GM23338 (cell line): Measurements from ENCODE around the gene AGXT2. TPM values are rescaled to one million over a fixed set of nuclear protein-coding genes. Genes with fewer than 3 reads are reported as not detected.

ENCODE experiments used
- ATAC-seq: fragments of 200-7000 bp; cut with Tn5 transposase; 3 replicates; pipeline ENCODE4 v1.9.1; 2020
- DNase-seq: peaks from one replicate; pipeline ENCODE4 v3.0.0-alpha.2; 2015; ENCODE audit warnings: low spot score
- H2AFZ ChIP-seq: fragments of 200-600 bp; sonication (generic); 2 replicates; pipeline ENCODE4 v1.8.0; 2016; ENCODE audit warnings: antibody characterized with exemption, mild to moderate bottlenecking, moderate library complexity
- H3F3A ChIP-seq: fragments of 200-600 bp; sonication (generic); replicated peaks from 2 replicates; pipeline ENCODE4 v1.8.0; 2017; ENCODE audit warnings: antibody characterized with exemption, mixed run types, low read depth
- H3K27ac ChIP-seq: fragments of 200-600 bp; sonication (generic); 2 replicates; pipeline ENCODE4 v1.6.1; 2016; ENCODE audit warnings: low read depth
- H3K27me3 ChIP-seq: fragments of 200-600 bp; sonication (generic); 2 replicates; pipeline ENCODE4 v1.8.0; 2016; ENCODE audit warnings: mild to moderate bottlenecking, mixed run types, moderate library complexity; ENCODE audit not compliant: insufficient read depth
- H3K36me3 ChIP-seq: fragments of 200-600 bp; sonication (generic); 2 replicates; pipeline ENCODE4 v1.8.0; 2016; ENCODE audit warnings: mild to moderate bottlenecking; ENCODE audit not compliant: insufficient read depth
- H3K4me1 ChIP-seq: fragments of 200-600 bp; sonication (generic); 2 replicates; pipeline ENCODE4 v1.8.0; 2016; ENCODE audit warnings: mild to moderate bottlenecking, moderate library complexity; ENCODE audit not compliant: insufficient read depth
- H3K4me2 ChIP-seq: fragments of 200-600 bp; sonication (generic); 2 replicates; pipeline ENCODE4 v1.7.1; 2017; ENCODE audit warnings: mixed run types
- H3K4me3 ChIP-seq: fragments of 200-600 bp; sonication (generic); 2 replicates; pipeline ENCODE4 v1.6.1; 2016; ENCODE audit warnings: mixed run types
- H3K79me2 ChIP-seq: fragments of 200-600 bp; sonication (generic); replicated peaks from 2 replicates; pipeline ENCODE4 v1.8.0; 2017; ENCODE audit warnings: mild to moderate bottlenecking; ENCODE audit not compliant: insufficient read depth
- H3K9me2 ChIP-seq: fragments of 200-600 bp; sonication (generic); 2 replicates; pipeline ENCODE4 v1.8.0; 2017; ENCODE audit not compliant: insufficient read depth
- H4K20me1 ChIP-seq: fragments of 200-600 bp; sonication (generic); replicated peaks from 2 replicates; pipeline ENCODE4 v1.8.0; 2017; ENCODE audit warnings: mild to moderate bottlenecking; ENCODE audit not compliant: insufficient read depth
- H3K27ac Mint-ChIP-seq: 2 replicates; pipeline ENCODE4 v1.8.0; 2020; ENCODE audit warnings: inconsistent platforms, mild to moderate bottlenecking, moderate library complexity, mixed read lengths
- H3K27me3 Mint-ChIP-seq: 3 replicates; pipeline ENCODE4 v1.8.0; 2022; ENCODE audit warnings: low read depth, mild to moderate bottlenecking, moderate library complexity, mixed read lengths, inconsistent platforms; ENCODE audit not compliant: insufficient read depth, poor library complexity
- H3K36me3 Mint-ChIP-seq: 3 replicates; pipeline ENCODE4 v1.8.0; 2021; ENCODE audit warnings: low read depth, mild to moderate bottlenecking, inconsistent platforms, moderate library complexity, mixed read lengths
- H3K4me1 Mint-ChIP-seq: 3 replicates; pipeline ENCODE4 v1.8.0; 2020; ENCODE audit warnings: mild to moderate bottlenecking, inconsistent platforms, mixed read lengths
- H3K4me3 Mint-ChIP-seq: 3 replicates; pipeline ENCODE4 v1.8.0; 2021; ENCODE audit warnings: moderate library complexity, mild to moderate bottlenecking, inconsistent platforms, mixed read lengths
- H3K9me3 Mint-ChIP-seq: 3 replicates; pipeline ENCODE4 v1.8.0; 2020; ENCODE audit warnings: moderate library complexity, mild to moderate bottlenecking, inconsistent platforms, mixed read lengths
- CREB1 ChIP-seq: fragments of 250-450 bp; sonication (Bioruptor Pico); IDR thresholded peaks from 2 replicates; pipeline ENCODE4 v1.5.0; 2020; ENCODE audit warnings: low read depth, mild to moderate bottlenecking, moderate library complexity
- NANOG ChIP-seq: IDR thresholded peaks from 2 replicates; pipeline ENCODE4 v1.6.1; 2016; ENCODE audit warnings: antibody characterized with exemption, borderline replicate concordance
- POLR2AphosphoS5 ChIP-seq: IDR thresholded peaks from 2 replicates; pipeline ENCODE4 v1.6.1; 2016; ENCODE audit warnings: antibody characterized with exemption, low read depth
- REST ChIP-seq: IDR thresholded peaks from one replicate; pipeline ENCODE4 v1.6.1; 2018; ENCODE audit warnings: antibody characterized with exemption; ENCODE audit not compliant: unreplicated experiment
- ZNF462 ChIP-seq: fragments of 250-450 bp; sonication (Bioruptor Pico); IDR thresholded peaks from 2 replicates; pipeline ENCODE4 v1.5.0; 2020; ENCODE audit warnings: mild to moderate bottlenecking, moderate library complexity
- polyA plus RNA-seq: library from polyadenylated mRNA; unstranded; fragments of >200 nt; fragmentation: Nextera tagmentation; extraction: Ambion mirVana; gene quantifications from 2 replicates; pipeline ENCODE4 v1.2.1, GENCODE V29; 2016
- total RNA-seq: library from RNA; depleted of rRNA; stranded (reverse); fragments of >200 nt; shearing (Covaris generic); gene quantifications from 2 replicates; pipeline ENCODE4 v1.2.3, GENCODE V29; 2014

The AGXT2 gene
- total and polyA plus RNA-seq, 2 experiments from 2014 or later = not detected

- Mint-ChIP-seq H3K27me3 (peaks cover 3% of the 10 kb centered on the region), H3K4me3 (0 out of 3 replicates have a peak overlapping the region, but pooled peaks have one; percentile 22), H3K4me1 (peaks cover 22% of the 10 kb centered on the region), H3K36me3 (no peaks in the 10 kb centered on the region), H3K27ac (0 out of 2 replicates have a peak overlapping the region, but pooled peaks have one; percentile 86), H3K9me3 (no peaks in the 10 kb centered on the region)
- no peaks in the 10 kb centered on the region for H3K79me2 ChIP-seq
- no peak overlapping the region for H3K27ac ChIP-seq
- no peak overlapping the region for H3K4me3 ChIP-seq
- H3K36me3 ChIP-seq = no peaks in the 10 kb centered on the region
- DNase-seq (no peak), ATAC-seq (no peak)
- TF ChIP-seq POLR2AphosphoS5 (no peak), NANOG (no peak), ZNF462 (CRISPR knock-in tag) (no peak), CREB1 (CRISPR knock-in tag) (no peak), REST (no peak)
- no peaks in the 10 kb centered on the region for H4K20me1 ChIP-seq
- H3K4me2 ChIP-seq = no peak overlapping the region
- peaks cover 12% of the 10 kb centered on the region for H3K4me1 ChIP-seq
- no peaks in the 10 kb centered on the region for H3K27me3 ChIP-seq
- no peaks in the 10 kb centered on the region for H3F3A ChIP-seq
- no peak overlapping the region; the same call in 1 of the 2 replicates for H2AFZ ChIP-seq
- no peaks in the 10 kb centered on the region for H3K9me2 ChIP-seq
Observed at GRCh38 chr5:35056686-35057085, 8.9 kb upstream of the AGXT2 start.
